ENCODE measurements around the gene LRRN4.

DNA sequence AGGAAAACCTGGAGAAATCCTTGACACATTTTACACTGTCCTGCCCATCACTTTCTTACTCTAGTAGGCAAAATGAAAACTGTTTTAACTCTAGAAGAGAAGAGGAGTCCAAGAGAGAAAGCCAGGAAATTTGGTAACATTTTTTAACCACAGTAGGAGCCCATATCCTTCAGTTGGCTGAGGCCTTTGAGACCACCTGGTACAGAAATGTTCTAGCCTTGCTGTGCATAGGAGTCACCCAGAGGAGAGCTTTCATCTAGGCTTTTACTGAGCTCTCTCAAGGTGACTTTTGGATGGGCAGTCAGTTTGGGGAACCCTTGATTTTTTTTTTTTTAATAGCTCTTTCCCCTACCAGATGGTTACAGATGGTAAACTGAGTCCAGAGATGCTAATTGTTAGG, 25.0 kb downstream of the LRRN4 start:
- TF ChIP-seq, protein P1, sequence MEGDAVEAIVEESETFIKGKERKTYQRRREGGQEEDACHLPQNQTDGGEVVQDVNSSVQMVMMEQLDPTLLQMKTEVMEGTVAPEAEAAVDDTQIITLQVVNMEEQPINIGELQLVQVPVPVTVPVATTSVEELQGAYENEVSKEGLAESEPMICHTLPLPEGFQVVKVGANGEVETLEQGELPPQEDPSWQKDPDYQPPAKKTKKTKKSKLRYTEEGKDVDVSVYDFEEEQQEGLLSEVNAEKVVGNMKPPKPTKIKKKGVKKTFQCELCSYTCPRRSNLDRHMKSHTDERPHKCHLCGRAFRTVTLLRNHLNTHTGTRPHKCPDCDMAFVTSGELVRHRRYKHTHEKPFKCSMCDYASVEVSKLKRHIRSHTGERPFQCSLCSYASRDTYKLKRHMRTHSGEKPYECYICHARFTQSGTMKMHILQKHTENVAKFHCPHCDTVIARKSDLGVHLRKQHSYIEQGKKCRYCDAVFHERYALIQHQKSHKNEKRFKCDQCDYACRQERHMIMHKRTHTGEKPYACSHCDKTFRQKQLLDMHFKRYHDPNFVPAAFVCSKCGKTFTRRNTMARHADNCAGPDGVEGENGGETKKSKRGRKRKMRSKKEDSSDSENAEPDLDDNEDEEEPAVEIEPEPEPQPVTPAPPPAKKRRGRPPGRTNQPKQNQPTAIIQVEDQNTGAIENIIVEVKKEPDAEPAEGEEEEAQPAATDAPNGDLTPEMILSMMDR (IDR thresholded peaks at IDR 0.05), result no peak
- TF ChIP-seq POLR2AphosphoS5 (IDR thresholded peaks at IDR 0.05), result no peak
- TF ChIP-seq POLR2A (IDR thresholded peaks at IDR 0.05), result no peak
- TF ChIP-seq EP300 (IDR thresholded peaks at IDR 0.05), result no peak
